ENCODE data around the gene LEFTY2.

The LEFTY2 gene

GRCh38 chr1:225899044-225899925 is 41.7 kb downstream of the LEFTY2 start:
- Histone ChIP-seq H3K27ac (ENCODE audit: low read depth, low read length) (peak overlapping the region; percentile 91), H3K36me3 (ENCODE audit: control insufficient read depth, insufficient read depth, low read length) (no peaks in the 10 kb centered on the region), H3K4me1 (ENCODE audit: control insufficient read depth, insufficient read depth, low read length) (peaks cover 29% of the 10 kb centered on the region), H3K9me3 (ENCODE audit: control insufficient read depth, insufficient read depth, low read depth, low read length) (no peaks in the 10 kb centered on the region), H3K4me3 (ENCODE audit: low read depth, low read length) (peak overlapping the region; percentile 37), H3K27me3 (ENCODE audit: control insufficient read depth, insufficient read depth, low read length) (no peaks in the 10 kb centered on the region), H3K9ac (ENCODE audit: low read length) (peak overlapping the region; percentile 95)

GRCh38 chr1:225897595-225898514 is 43.2 kb downstream of the LEFTY2 start:
- peaks cover 29% of the 10 kb centered on the region for H3K4me1 ChIP-seq (ENCODE audit: control insufficient read depth, insufficient read depth, low read length)
- peak overlapping the region; percentile 70 for H3K9ac ChIP-seq (ENCODE audit: low read length)
- no peaks in the 10 kb centered on the region for H3K36me3 ChIP-seq (ENCODE audit: control insufficient read depth, insufficient read depth, low read length)
- H3K9me3 ChIP-seq (ENCODE audit: control insufficient read depth, insufficient read depth, low read depth, low read length): no peaks in the 10 kb centered on the region
- H3K27me3 ChIP-seq (ENCODE audit: control insufficient read depth, insufficient read depth, low read length): no peaks in the 10 kb centered on the region
- no peak overlapping the region for H3K4me3 ChIP-seq (ENCODE audit: low read depth, low read length)
- peak overlapping the region; percentile 84; the same call in 1 of the 2 replicates for H3K27ac ChIP-seq (ENCODE audit: low read depth, low read length)

- Histone ChIP-seq H3K9me3 (ENCODE audit: control insufficient read depth, insufficient read depth, low read depth, low read length) (no peaks in the 10 kb centered on the region), H3K4me1 (ENCODE audit: control insufficient read depth, insufficient read depth, low read length) (peaks cover 29% of the 10 kb centered on the region), H3K27ac (ENCODE audit: low read depth, low read length) (peak overlapping the region; percentile 38; the same call in 1 of the 2 replicates), H3K4me3 (ENCODE audit: low read depth, low read length) (no peak overlapping the region), H3K9ac (ENCODE audit: low read length) (peak overlapping the region; percentile 70), H3K36me3 (ENCODE audit: control insufficient read depth, insufficient read depth, low read length) (no peaks in the 10 kb centered on the region), H3K27me3 (ENCODE audit: control insufficient read depth, insufficient read depth, low read length) (no peaks in the 10 kb centered on the region)
Measured at GRCh38 chr1:225896937-225897549, 44.0 kb downstream of the LEFTY2 start.

- Histone ChIP-seq H3K4me1 (ENCODE audit: control insufficient read depth, insufficient read depth, low read length) (peaks cover 33% of the 10 kb centered on the region), H3K27me3 (ENCODE audit: control insufficient read depth, insufficient read depth, low read length) (no peaks in the 10 kb centered on the region), H3K36me3 (ENCODE audit: control insufficient read depth, insufficient read depth, low read length) (no peaks in the 10 kb centered on the region), H3K4me3 (ENCODE audit: low read depth, low read length) (no peak overlapping the region), H3K9ac (ENCODE audit: low read length) (no peak overlapping the region), H3K9me3 (ENCODE audit: control insufficient read depth, insufficient read depth, low read depth, low read length) (no peaks in the 10 kb centered on the region), H3K27ac (ENCODE audit: low read depth, low read length) (no peak overlapping the region)
Measured at GRCh38 chr1:225896494-225896893, 44.5 kb downstream of the LEFTY2 start.

GRCh38 chr1:225892307-225892706 is 48.7 kb downstream of the LEFTY2 start:
- no peaks in the 10 kb centered on the region for H3K9me3 ChIP-seq (ENCODE audit: control insufficient read depth, insufficient read depth, low read depth, low read length)
- H3K36me3 ChIP-seq (ENCODE audit: control insufficient read depth, insufficient read depth, low read length): no peaks in the 10 kb centered on the region
- H3K9ac ChIP-seq (ENCODE audit: low read length): no peak overlapping the region
- no peak overlapping the region for H3K27ac ChIP-seq (ENCODE audit: low read depth, low read length)
- H3K4me1 ChIP-seq (ENCODE audit: control insufficient read depth, insufficient read depth, low read length): peaks cover 44% of the 10 kb centered on the region
- H3K27me3 ChIP-seq (ENCODE audit: control insufficient read depth, insufficient read depth, low read length): peaks cover 5% of the 10 kb centered on the region; the same call in 1 of the 2 replicates
- no peak overlapping the region for H3K4me3 ChIP-seq (ENCODE audit: low read depth, low read length)

- Histone ChIP-seq H3K27ac (ENCODE audit: low read depth, low read length) (peak overlapping the region; percentile 88; the same call in 1 of the 2 replicates), H3K9ac (ENCODE audit: low read length) (peak overlapping the region; percentile 57), H3K4me3 (ENCODE audit: low read depth, low read length) (no peak overlapping the region), H3K4me1 (ENCODE audit: control insufficient read depth, insufficient read depth, low read length) (peaks cover 38% of the 10 kb centered on the region), H3K36me3 (ENCODE audit: control insufficient read depth, insufficient read depth, low read length) (peaks cover 7% of the 10 kb centered on the region), H3K27me3 (ENCODE audit: control insufficient read depth, insufficient read depth, low read length) (peaks cover 5% of the 10 kb centered on the region; the same call in 1 of the 2 replicates), H3K9me3 (ENCODE audit: control insufficient read depth, insufficient read depth, low read depth, low read length) (no peaks in the 10 kb centered on the region)
Measured at GRCh38 chr1:225891229-225891972, 49.6 kb downstream of the LEFTY2 start.

- H3K27ac ChIP-seq (ENCODE audit: low read depth, low read length): peak overlapping the region; percentile 88
Measured at GRCh38 chr1:225890346-225891228, 50.4 kb downstream of the LEFTY2 start.

GRCh38 chr1:225889743-225890142 is 51.3 kb downstream of the LEFTY2 start:
- Histone ChIP-seq H3K9me3 (ENCODE audit: control insufficient read depth, insufficient read depth, low read depth, low read length) (no peaks in the 10 kb centered on the region), H3K36me3 (ENCODE audit: control insufficient read depth, insufficient read depth, low read length) (peaks cover 10% of the 10 kb centered on the region), H3K27ac (ENCODE audit: low read depth, low read length) (peak overlapping the region; percentile 83; the same call in 1 of the 2 replicates), H3K9ac (ENCODE audit: low read length) (peak overlapping the region; percentile 98), H3K4me3 (ENCODE audit: low read depth, low read length) (no peak overlapping the region; the same call in 1 of the 2 replicates), H3K4me1 (ENCODE audit: control insufficient read depth, insufficient read depth, low read length) (peaks cover 38% of the 10 kb centered on the region), H3K27me3 (ENCODE audit: control insufficient read depth, insufficient read depth, low read length) (peaks cover 5% of the 10 kb centered on the region; the same call in 1 of the 2 replicates)

More at GRCh38 chr1:225890346-225891228, 50.4 kb downstream of the LEFTY2 start:
- Histone ChIP-seq H3K36me3 (ENCODE audit: control insufficient read depth, insufficient read depth, low read length) (peaks cover 10% of the 10 kb centered on the region), H3K9ac (ENCODE audit: low read length) (peak overlapping the region; percentile 98), H3K4me3 (ENCODE audit: low read depth, low read length) (no peak overlapping the region), H3K4me1 (ENCODE audit: control insufficient read depth, insufficient read depth, low read length) (peaks cover 38% of the 10 kb centered on the region), H3K9me3 (ENCODE audit: control insufficient read depth, insufficient read depth, low read depth, low read length) (no peaks in the 10 kb centered on the region), H3K27me3 (ENCODE audit: control insufficient read depth, insufficient read depth, low read length) (peaks cover 5% of the 10 kb centered on the region; the same call in 1 of the 2 replicates)

GRCh38 chr1:225888898-225889601 is 52.0 kb downstream of the LEFTY2 start, which contains the start of gene LEFTY1:
Gene LEFTY1, minus strand, starts transcription at chr1:225889146. Its CDS starts 80 bp downstream, at chr1:225889066.
- no peaks in the 10 kb centered on the region for H3K9me3 ChIP-seq (ENCODE audit: control insufficient read depth, insufficient read depth, low read depth, low read length)
- peaks cover 10% of the 10 kb centered on the region for H3K36me3 ChIP-seq (ENCODE audit: control insufficient read depth, insufficient read depth, low read length)
- peak within 1 kb of the TSS; percentile 98 for H3K9ac ChIP-seq (ENCODE audit: low read length)
- peak within 1 kb of the TSS; percentile 69 for H3K4me3 ChIP-seq (ENCODE audit: low read depth, low read length)
- H3K27ac ChIP-seq (ENCODE audit: low read depth, low read length): peak within 1 kb of the TSS; percentile 83; the same call in 1 of the 2 replicates
- H3K27me3 ChIP-seq (ENCODE audit: control insufficient read depth, insufficient read depth, low read length): peaks cover 5% of the 10 kb centered on the region; the same call in 1 of the 2 replicates
- H3K4me1 ChIP-seq (ENCODE audit: control insufficient read depth, insufficient read depth, low read length): peaks cover 38% of the 10 kb centered on the region
